ENCODE data around the gene WFIKKN1.

- no peak for TF ChIP-seq CTCF (IDR thresholded peaks at IDR 0.05)
- no peak for TF ChIP-seq EZH2 (IDR thresholded peaks at IDR 0.05; ENCODE audit: borderline replicate concordance, insufficient read depth, low read depth, low read length, poor library complexity, severe bottlenecking)
These were observed 9.8 kb downstream of the WFIKKN1 start for GRCh38 chr16:640614-641013.

Data from B cell (primary cell).